ENCODE measurements around the gene NECTIN1.

DNA sequence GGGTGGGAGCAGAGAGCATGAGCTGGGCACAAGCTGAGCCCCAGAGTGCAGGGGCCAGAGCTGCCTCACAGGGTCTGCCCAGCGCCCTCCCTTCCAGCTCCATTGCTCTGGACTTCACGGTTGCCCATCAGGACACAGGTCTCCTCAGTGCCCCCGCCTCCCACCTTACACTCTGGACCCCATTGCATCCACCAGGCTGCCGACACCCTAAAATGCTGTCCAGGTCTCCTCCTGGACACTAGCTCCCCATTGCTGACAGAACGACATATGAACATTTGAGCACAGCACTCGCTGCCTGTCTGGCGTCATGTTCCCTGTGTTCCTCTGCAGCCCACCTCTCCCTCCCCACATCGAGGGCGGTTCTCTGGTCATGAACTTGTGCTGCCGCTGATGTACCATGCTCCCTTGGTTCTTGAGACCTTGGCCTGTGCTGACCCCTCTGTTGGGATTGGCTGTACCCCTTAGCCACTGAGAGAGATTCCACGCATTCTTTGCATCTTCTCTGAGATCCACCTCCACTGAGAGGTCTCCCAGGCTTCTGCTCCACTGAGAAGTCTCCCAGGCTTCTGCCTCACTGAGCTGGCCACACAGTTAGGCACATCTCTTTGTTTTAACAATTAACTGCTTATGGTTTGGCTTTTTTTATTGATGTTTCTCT lies 34.2 kb upstream of the NECTIN1 start:
- TF ChIP-seq, protein P1, sequence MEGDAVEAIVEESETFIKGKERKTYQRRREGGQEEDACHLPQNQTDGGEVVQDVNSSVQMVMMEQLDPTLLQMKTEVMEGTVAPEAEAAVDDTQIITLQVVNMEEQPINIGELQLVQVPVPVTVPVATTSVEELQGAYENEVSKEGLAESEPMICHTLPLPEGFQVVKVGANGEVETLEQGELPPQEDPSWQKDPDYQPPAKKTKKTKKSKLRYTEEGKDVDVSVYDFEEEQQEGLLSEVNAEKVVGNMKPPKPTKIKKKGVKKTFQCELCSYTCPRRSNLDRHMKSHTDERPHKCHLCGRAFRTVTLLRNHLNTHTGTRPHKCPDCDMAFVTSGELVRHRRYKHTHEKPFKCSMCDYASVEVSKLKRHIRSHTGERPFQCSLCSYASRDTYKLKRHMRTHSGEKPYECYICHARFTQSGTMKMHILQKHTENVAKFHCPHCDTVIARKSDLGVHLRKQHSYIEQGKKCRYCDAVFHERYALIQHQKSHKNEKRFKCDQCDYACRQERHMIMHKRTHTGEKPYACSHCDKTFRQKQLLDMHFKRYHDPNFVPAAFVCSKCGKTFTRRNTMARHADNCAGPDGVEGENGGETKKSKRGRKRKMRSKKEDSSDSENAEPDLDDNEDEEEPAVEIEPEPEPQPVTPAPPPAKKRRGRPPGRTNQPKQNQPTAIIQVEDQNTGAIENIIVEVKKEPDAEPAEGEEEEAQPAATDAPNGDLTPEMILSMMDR (IDR thresholded peaks at IDR 0.05), result no peak
- TF ChIP-seq POLR2A (IDR thresholded peaks at IDR 0.05), result no peak
